Stimulated activated naive CD8-positive, alpha-beta T cell treated with anti-CD3 and anti-CD28 coated beads, Interleukin-15, Interleukin-2, amounts not matched to agents 100 ng/mL and 50 ng/mL, for 24 hours (primary cell): ENCODE data around the gene NELFE.

Experiments used
- H3K27ac Mint-ChIP-seq: one replicate; pipeline ENCODE4 v1.8.0; 2021; ENCODE audit warnings: mild to moderate bottlenecking, mixed read lengths
- H3K27me3 Mint-ChIP-seq: one replicate; pipeline ENCODE4 v1.8.0; 2021; ENCODE audit warnings: mixed read lengths
- H3K36me3 Mint-ChIP-seq: one replicate; pipeline ENCODE4 v1.8.0; 2021; ENCODE audit warnings: low read depth, mixed read lengths
- H3K4me1 Mint-ChIP-seq: one replicate; pipeline ENCODE4 v1.8.0; 2021; ENCODE audit warnings: low read depth, mixed read lengths
- H3K4me3 Mint-ChIP-seq: one replicate; pipeline ENCODE4 v1.8.0; 2021; ENCODE audit warnings: mild to moderate bottlenecking, mixed read lengths
- H3K9me3 Mint-ChIP-seq: one replicate; pipeline ENCODE4 v1.8.0; 2021; ENCODE audit warnings: mixed read lengths

The NELFE gene

GRCh38 chr6:31967926-31968320, 9.2 kb upstream of the NELFE start:
- no peak overlapping the region for H3K4me3 Mint-ChIP-seq
- no peaks in the 10 kb centered on the region for H3K9me3 Mint-ChIP-seq
- H3K27ac Mint-ChIP-seq, result no peak overlapping the region
- H3K4me1 Mint-ChIP-seq, result peaks cover 30% of the 10 kb centered on the region
- H3K36me3 Mint-ChIP-seq, result peaks cover 41% of the 10 kb centered on the region
- no peaks in the 10 kb centered on the region for H3K27me3 Mint-ChIP-seq

- Mint-ChIP-seq H3K9me3 (no peaks in the 10 kb centered on the region), H3K27ac (no peak overlapping the region), H3K4me1 (peaks cover 25% of the 10 kb centered on the region), H3K36me3 (peaks cover 47% of the 10 kb centered on the region), H3K27me3 (no peaks in the 10 kb centered on the region), H3K4me3 (no peak overlapping the region)
Observed at GRCh38 chr6:31966997-31967925, 8.5 kb upstream of the NELFE start.

- H3K27ac Mint-ChIP-seq, result no peak overlapping the region
- no peak overlapping the region for H3K4me3 Mint-ChIP-seq
- H3K27me3 Mint-ChIP-seq, result no peaks in the 10 kb centered on the region
- peaks cover 18% of the 10 kb centered on the region for H3K4me1 Mint-ChIP-seq
- H3K9me3 Mint-ChIP-seq, result no peaks in the 10 kb centered on the region
- H3K36me3 Mint-ChIP-seq, result peaks cover 54% of the 10 kb centered on the region
Observed at GRCh38 chr6:31966506-31966905, 7.7 kb upstream of the NELFE start.

- no peaks in the 10 kb centered on the region for H3K27me3 Mint-ChIP-seq
- H3K36me3 Mint-ChIP-seq, result peaks cover 62% of the 10 kb centered on the region
- peaks cover 16% of the 10 kb centered on the region for H3K4me1 Mint-ChIP-seq
- no peak overlapping the region for H3K4me3 Mint-ChIP-seq
- H3K27ac Mint-ChIP-seq, result no peak overlapping the region
- no peaks in the 10 kb centered on the region for H3K9me3 Mint-ChIP-seq
Observed at GRCh38 chr6:31965700-31966099, 6.9 kb upstream of the NELFE start.

GRCh38 chr6:31963921-31964320, 5.2 kb upstream of the NELFE start:
- Mint-ChIP-seq H3K4me3 (no peak overlapping the region), H3K27ac (no peak overlapping the region), H3K4me1 (peaks cover 21% of the 10 kb centered on the region), H3K36me3 (peaks cover 60% of the 10 kb centered on the region), H3K9me3 (no peaks in the 10 kb centered on the region), H3K27me3 (no peaks in the 10 kb centered on the region)

- Mint-ChIP-seq H3K27ac (peak overlapping the region; percentile 3), H3K36me3 (peaks cover 65% of the 10 kb centered on the region)
Observed at GRCh38 chr6:31961616-31962015, 2.8 kb upstream of the NELFE start.

GRCh38 chr6:31958412-31958740, 395 bp downstream of the NELFE start:
- Mint-ChIP-seq H3K36me3 (peaks cover 69% of the 10 kb centered on the region), H3K27me3 (no peaks in the 10 kb centered on the region), H3K27ac (peak overlapping the region; percentile 96), H3K4me3 (peak overlapping the region; percentile 99), H3K4me1 (peaks cover 36% of the 10 kb centered on the region), H3K9me3 (no peaks in the 10 kb centered on the region)

More at GRCh38 chr6:31961616-31962015, 2.8 kb upstream of the NELFE start:
- no peak overlapping the region for H3K4me3 Mint-ChIP-seq
- peaks cover 36% of the 10 kb centered on the region for H3K4me1 Mint-ChIP-seq
- H3K27me3 Mint-ChIP-seq, result no peaks in the 10 kb centered on the region
- H3K9me3 Mint-ChIP-seq, result no peaks in the 10 kb centered on the region

- H3K9me3 Mint-ChIP-seq, result no peaks in the 10 kb centered on the region
- H3K4me3 Mint-ChIP-seq, result no peak overlapping the region
- peaks cover 36% of the 10 kb centered on the region for H3K4me1 Mint-ChIP-seq
- H3K27ac Mint-ChIP-seq, result no peak overlapping the region
- no peaks in the 10 kb centered on the region for H3K27me3 Mint-ChIP-seq
- peaks cover 64% of the 10 kb centered on the region for H3K36me3 Mint-ChIP-seq
Observed at GRCh38 chr6:31956796-31957195, 2.0 kb downstream of the NELFE start.

GRCh38 chr6:31954511-31954910, 4.3 kb downstream of the NELFE start:
- peaks cover 47% of the 10 kb centered on the region for H3K36me3 Mint-ChIP-seq

GRCh38 chr6:31952890-31953289, 5.9 kb downstream of the NELFE start:
- Mint-ChIP-seq H3K4me3 (no peak overlapping the region), H3K4me1 (peaks cover 9% of the 10 kb centered on the region), H3K9me3 (no peaks in the 10 kb centered on the region), H3K36me3 (peaks cover 47% of the 10 kb centered on the region), H3K27ac (no peak overlapping the region), H3K27me3 (no peaks in the 10 kb centered on the region)

More at GRCh38 chr6:31954511-31954910, 4.3 kb downstream of the NELFE start:
- H3K9me3 Mint-ChIP-seq, result no peaks in the 10 kb centered on the region
- no peaks in the 10 kb centered on the region for H3K27me3 Mint-ChIP-seq
- no peak overlapping the region for H3K4me3 Mint-ChIP-seq
- H3K27ac Mint-ChIP-seq, result no peak overlapping the region
- peaks cover 21% of the 10 kb centered on the region for H3K4me1 Mint-ChIP-seq

GRCh38 chr6:31952140-31952805, 6.5 kb downstream of the NELFE start:
- Mint-ChIP-seq H3K36me3 (peaks cover 42% of the 10 kb centered on the region), H3K27me3 (no peaks in the 10 kb centered on the region), H3K4me1 (peaks cover 3% of the 10 kb centered on the region), H3K9me3 (no peaks in the 10 kb centered on the region), H3K27ac (no peak overlapping the region), H3K4me3 (no peak overlapping the region)

- Mint-ChIP-seq H3K27ac (no peak overlapping the region), H3K9me3 (no peaks in the 10 kb centered on the region), H3K4me3 (no peak overlapping the region), H3K4me1 (peaks cover 8% of the 10 kb centered on the region), H3K27me3 (no peaks in the 10 kb centered on the region), H3K36me3 (peaks cover 26% of the 10 kb centered on the region)
Observed at GRCh38 chr6:31949926-31950548, 8.7 kb downstream of the NELFE start.

GRCh38 chr6:31948753-31949413, 9.9 kb downstream of the NELFE start:
- no peaks in the 10 kb centered on the region for H3K27me3 Mint-ChIP-seq
- H3K27ac Mint-ChIP-seq, result no peak overlapping the region
- peaks cover 8% of the 10 kb centered on the region for H3K4me1 Mint-ChIP-seq
- H3K9me3 Mint-ChIP-seq, result no peaks in the 10 kb centered on the region
- H3K4me3 Mint-ChIP-seq, result no peak overlapping the region
- peaks cover 14% of the 10 kb centered on the region for H3K36me3 Mint-ChIP-seq

- Mint-ChIP-seq H3K27me3 (no peaks in the 10 kb centered on the region), H3K27ac (no peak overlapping the region), H3K9me3 (no peaks in the 10 kb centered on the region), H3K4me3 (no peak overlapping the region), H3K4me1 (peaks cover 8% of the 10 kb centered on the region), H3K36me3 (peaks cover 8% of the 10 kb centered on the region)
Observed at GRCh38 chr6:31948306-31948705, 10.5 kb downstream of the NELFE start.

GRCh38 chr6:31947864-31948263, 10.9 kb downstream of the NELFE start:
- H3K27ac Mint-ChIP-seq, result no peak overlapping the region

More at GRCh38 chr6:31947864-31948263, 10.9 kb downstream of the NELFE start:
- H3K9me3 Mint-ChIP-seq, result no peaks in the 10 kb centered on the region
- no peaks in the 10 kb centered on the region for H3K27me3 Mint-ChIP-seq
- no peak overlapping the region for H3K4me3 Mint-ChIP-seq
- peaks cover 8% of the 10 kb centered on the region for H3K4me1 Mint-ChIP-seq
- peaks cover 4% of the 10 kb centered on the region for H3K36me3 Mint-ChIP-seq
